Measurements from ENCODE around the gene UBE4A. TPM values are rescaled to one million over a fixed set of nuclear protein-coding genes. Genes with fewer than 3 reads are reported as not detected.

Gene UBE4A
- total and polyA plus RNA-seq, 8 donors, result 40.3 to 47.7 (median 44.0) TPM

DNA sequence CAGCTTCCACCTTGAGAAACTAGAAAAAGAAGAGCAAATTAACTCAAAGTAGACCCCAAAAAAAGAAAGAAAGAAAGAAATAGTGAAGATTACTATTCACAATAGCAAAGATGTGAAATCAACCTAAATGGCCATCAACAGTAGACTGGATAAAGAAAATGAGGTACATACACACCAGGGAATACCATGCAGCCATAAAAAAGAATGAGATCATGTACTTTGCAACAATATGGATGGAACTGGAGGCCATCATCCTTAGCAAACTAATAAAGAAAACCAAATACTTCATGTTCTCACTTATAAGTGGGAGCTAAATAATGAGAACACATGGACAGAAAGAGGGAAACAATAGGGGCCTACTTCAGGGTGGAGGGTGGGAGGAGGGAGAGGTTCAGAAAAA lies 30.7 kb upstream of the UBE4A start:
- intact Hi-C loops (cut with DNase I), result no loop called here
- H3K27ac ChIP-seq, result no peak overlapping the region
- no peaks in the 10 kb centered on the region for H3K9me3 ChIP-seq
- ATAC-seq, result no peak
- no peak for TF ChIP-seq CTCF (IDR thresholded peaks at IDR 0.05)
- no peaks in the 10 kb centered on the region for H3K36me3 ChIP-seq
- H3K4me1 ChIP-seq, result no peaks in the 10 kb centered on the region
- no peak overlapping the region for H3K4me3 ChIP-seq
- no peaks in the 10 kb centered on the region for H3K27me3 ChIP-seq
- no peak for DNase-seq

DNA sequence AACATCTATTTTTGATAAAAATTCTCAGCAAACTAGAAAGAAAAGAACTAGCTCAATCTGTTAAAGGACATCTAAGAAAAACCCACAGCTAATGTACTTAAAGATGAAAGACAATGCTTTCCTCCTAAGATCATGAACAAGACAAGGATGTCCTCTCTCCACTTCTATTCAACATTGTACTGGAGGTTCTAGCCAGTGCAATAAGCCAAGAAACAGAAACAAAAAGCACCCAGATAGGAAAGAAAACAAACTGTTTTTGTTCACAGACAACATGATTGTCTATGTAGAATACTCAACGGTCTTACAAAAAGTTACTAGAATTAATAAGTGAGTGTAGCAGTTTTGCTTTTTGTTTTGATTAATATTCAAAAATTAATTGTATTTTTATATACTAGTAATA lies 24.7 kb upstream of the UBE4A start:
- Histone ChIP-seq H3K27ac (no peak overlapping the region), H3K4me1 (no peaks in the 10 kb centered on the region), H3K27me3 (no peaks in the 10 kb centered on the region), H3K36me3 (no peaks in the 10 kb centered on the region), H3K9me3 (no peaks in the 10 kb centered on the region), H3K4me3 (no peak overlapping the region)
- DNase-seq (no peak), ATAC-seq (no peak)
- intact Hi-C loops (cut with DNase I), result no loop called here
- no peak for TF ChIP-seq CTCF (IDR thresholded peaks at IDR 0.05)

- TF ChIP-seq CTCF (IDR thresholded peaks at IDR 0.05), result no peak
- intact Hi-C loops (cut with DNase I), result no loop called here
- ATAC-seq (peak; percentile 26), DNase-seq (peak in 1 of 4 donors; percentile 20)
- Histone ChIP-seq H3K27me3 (no peaks in the 10 kb centered on the region), H3K9me3 (no peaks in the 10 kb centered on the region), H3K4me1 (no peaks in the 10 kb centered on the region), H3K4me3 (no peak overlapping the region), H3K36me3 (no peaks in the 10 kb centered on the region), H3K27ac (no peak overlapping the region)
Measured at GRCh38 chr11:118338637-118339061, 20.8 kb upstream of the UBE4A start.

GRCh38 chr11:118339281-118339961 lies 20.0 kb upstream of the UBE4A start:
- Histone ChIP-seq H3K9me3 (no peaks in the 10 kb centered on the region), H3K4me3 (peak overlapping the region in 1 of 2 donors; percentile 22), H3K36me3 (no peaks in the 10 kb centered on the region), H3K27ac (no peak overlapping the region), H3K27me3 (no peaks in the 10 kb centered on the region), H3K4me1 (no peaks in the 10 kb centered on the region)
- intact Hi-C loops (cut with DNase I), result no loop called here
- DNase-seq (no peak), ATAC-seq (no peak)
- TF ChIP-seq CTCF (IDR thresholded peaks at IDR 0.05), result no peak

GRCh38 chr11:118340449-118340848 lies 19.0 kb upstream of the UBE4A start:
- intact Hi-C loops (cut with DNase I), result loop anchor here in 1 of 2 donors (10.0 kb wide), 1 partner anchor 46 kb away; no protein-coding TSS in a partner anchor
- peak overlapping the region in 1 of 2 donors; percentile 22 for H3K4me3 ChIP-seq

More at GRCh38 chr11:118340449-118340848, 19.0 kb upstream of the UBE4A start:
- Histone ChIP-seq H3K27me3 (no peaks in the 10 kb centered on the region), H3K9me3 (no peaks in the 10 kb centered on the region), H3K4me1 (no peaks in the 10 kb centered on the region), H3K27ac (no peak overlapping the region), H3K36me3 (no peaks in the 10 kb centered on the region)
- DNase-seq (no peak), ATAC-seq (no peak)
- no peak for TF ChIP-seq CTCF (IDR thresholded peaks at IDR 0.05)

Measured in left lung (tissue), 10 donors.